ENCODE results near the gene MTERF4. TPM values are rescaled to one million over a fixed set of nuclear protein-coding genes. Genes with fewer than 3 reads are reported as not detected.

MTERF4 gene
- total and polyA plus RNA-seq, 3 experiments from 2014 or later, result 46.4 to 49.2 (median 48.0) TPM

DNA sequence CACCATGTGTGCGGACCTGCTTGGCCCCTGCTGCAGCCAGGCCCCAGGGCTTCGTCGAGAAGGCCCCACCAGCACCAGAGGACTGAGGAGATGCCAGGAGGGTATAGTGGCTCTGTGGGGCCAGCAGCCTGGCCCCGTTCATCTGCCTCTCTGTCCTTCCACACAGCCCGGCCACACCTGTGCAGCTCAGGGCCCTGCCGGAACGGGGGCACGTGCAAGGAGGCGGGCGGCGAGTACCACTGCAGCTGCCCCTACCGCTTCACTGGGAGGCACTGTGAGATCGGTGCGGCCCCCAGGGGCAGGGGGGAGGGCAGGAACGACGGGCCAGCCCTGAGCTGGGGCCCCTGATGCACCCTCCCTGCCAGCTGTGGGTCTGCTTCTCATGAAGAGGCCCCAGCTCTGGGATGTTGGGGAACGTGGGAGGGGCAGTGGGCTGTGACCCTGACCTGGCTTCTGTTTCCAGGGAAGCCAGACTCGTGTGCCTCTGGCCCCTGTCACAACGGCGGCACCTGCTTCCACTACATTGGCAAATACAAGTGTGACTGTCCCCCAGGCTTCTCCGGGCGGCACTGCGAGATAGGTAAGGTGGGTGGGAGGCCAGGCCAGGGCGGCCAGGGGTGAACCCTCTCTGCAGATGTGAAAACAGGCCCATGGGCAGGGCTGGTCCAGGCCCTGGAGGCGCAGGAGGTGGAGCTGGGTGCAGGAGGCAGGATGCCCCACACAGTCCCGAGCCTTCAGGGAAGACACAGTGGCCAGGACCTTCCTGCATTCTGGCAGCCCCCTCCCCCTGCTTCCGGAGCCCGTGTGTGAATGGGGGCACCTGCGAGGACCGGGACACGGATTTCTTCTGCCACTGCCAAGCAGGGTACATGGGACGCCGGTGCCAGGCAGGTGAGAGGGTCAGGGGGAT is 50.3 kb downstream of the MTERF4 start:
- Mint-ChIP-seq H3K9me3 (no peaks in the 10 kb centered on the region), H3K4me1 (no peaks in the 10 kb centered on the region), H3K36me3 (peaks cover 0 to 2% (median 0%) of the 10 kb centered on the region in 3 donors), H3K27me3 (no peaks in the 10 kb centered on the region), H3K27ac (no peak overlapping the region), H3K4me3 (peak overlapping the region in 1 of 7 donors; percentile 48)
- no peaks in the 10 kb centered on the region for H3K9me3 ChIP-seq (ENCODE audit: low read length)
- ChIA-PET CTCF (no interaction called here), POLR2A (no interaction called here)
- H3K27me3 ChIP-seq (ENCODE audit: insufficient read depth, low read length, poor library complexity, severe bottlenecking), result no peaks in the 10 kb centered on the region
- peak in 1 of 5 donors; percentile 45 for DNase-seq
- H3K4me1 ChIP-seq (ENCODE audit: insufficient read depth, low read length), result no peaks in the 10 kb centered on the region
- no peak overlapping the region for H3K27ac ChIP-seq (ENCODE audit: low read depth, low read length)
- H3K4me3 ChIP-seq (ENCODE audit: low read length), result no peak overlapping the region
- H3K36me3 ChIP-seq (ENCODE audit: insufficient read depth, low read length), result no peaks in the 10 kb centered on the region

DNA sequence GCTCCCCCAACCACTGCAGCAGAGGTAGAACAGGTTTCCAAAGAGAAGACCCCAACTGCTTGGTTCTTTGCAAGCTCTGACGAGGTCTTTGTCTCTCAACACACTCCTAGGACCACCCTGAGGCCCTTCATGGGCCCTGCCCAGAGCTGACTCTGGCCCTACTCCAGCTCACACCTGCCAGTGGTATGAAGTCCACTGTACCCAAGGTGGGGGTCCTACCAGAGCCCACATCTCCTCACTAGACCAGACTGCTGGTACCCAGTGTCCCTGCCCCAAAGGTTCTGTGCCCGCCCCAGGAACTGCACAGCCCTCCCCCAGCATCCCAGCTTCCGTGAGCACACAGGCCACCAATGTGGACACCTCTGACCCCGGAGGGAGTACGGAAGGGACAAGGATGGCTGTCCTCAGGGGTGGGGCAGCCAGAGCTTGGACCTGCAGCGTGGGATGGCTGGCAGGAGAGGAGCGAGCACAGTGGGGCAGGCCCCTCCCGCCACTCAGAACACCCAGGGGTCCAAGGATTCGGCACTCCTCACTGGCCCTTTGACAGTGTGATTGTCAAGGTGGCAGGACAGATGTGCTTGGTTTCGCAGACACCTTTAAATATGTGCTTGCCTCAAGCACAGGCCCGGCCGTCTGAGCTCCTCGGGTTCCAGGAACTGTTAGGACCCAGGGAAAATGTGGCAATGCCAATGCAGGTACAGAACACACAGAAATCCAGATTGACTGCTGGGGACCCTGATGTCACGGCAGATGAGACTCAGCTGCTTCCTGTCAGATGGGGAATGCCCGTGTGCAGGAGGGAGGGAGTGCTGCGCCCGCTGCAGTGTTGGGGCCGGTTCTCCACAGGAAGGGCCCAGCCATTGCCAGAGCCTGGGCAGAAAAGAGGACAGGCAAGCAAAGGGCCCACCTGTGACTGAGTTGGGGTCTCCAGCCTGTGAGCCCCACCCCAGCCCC is 51.2 kb downstream of the MTERF4 start:
- H3K36me3 ChIP-seq (ENCODE audit: insufficient read depth, low read length), result no peaks in the 10 kb centered on the region
- CTCF ChIA-PET, result no interaction called here

DNA sequence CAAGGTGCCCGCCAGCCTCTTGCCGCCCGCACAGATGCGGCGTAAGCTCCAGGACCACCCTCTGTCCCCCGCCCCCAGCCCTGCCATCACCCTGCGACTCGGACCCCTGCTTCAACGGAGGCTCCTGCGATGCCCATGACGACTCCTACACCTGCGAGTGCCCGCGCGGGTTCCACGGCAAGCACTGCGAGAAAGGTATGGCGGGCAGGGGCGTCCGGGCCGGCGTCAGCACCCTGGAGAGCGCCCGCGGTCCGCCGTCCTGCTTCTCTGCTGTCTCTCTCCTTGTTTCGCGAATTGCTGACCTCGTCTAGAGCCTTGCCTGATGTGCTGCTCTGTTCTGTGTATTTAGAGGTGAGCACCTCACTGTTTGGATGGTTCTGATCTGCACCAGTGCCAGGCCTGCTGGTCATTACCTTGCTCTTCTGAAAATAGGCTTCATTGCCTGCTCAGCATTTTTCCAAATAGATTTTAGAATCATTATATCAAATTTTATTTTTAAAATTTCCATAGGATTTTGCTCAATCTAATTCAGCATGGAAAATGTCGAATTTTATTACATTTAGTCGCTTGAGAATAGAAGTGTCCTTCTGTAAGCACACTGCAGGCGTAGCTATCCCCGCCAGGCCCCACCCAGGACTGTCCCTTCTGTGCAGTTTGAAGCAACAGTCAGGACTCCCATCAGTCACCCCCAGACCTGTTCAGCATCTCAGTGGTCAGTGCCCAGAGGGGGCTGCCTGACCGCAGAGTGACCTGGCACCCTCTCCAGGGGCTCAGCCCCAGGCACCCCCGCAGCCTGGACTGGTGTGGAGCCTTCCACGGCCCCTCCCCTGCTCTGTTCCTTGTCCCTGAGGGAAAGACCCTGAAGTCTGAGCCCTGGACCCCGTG is 52.1 kb downstream of the MTERF4 start:
- DNase-seq, result peak in 1 of 5 donors; percentile 41
- POLR2A ChIA-PET, result no interaction called here
- CTCF ChIA-PET, result no interaction called here
- H3K27ac Mint-ChIP-seq, result no peak overlapping the region
- Histone ChIP-seq H3K27me3 (ENCODE audit: insufficient read depth, low read length, poor library complexity, severe bottlenecking) (no peaks in the 10 kb centered on the region), H3K27ac (ENCODE audit: low read depth, low read length) (no peak overlapping the region), H3K4me1 (ENCODE audit: insufficient read depth, low read length) (no peaks in the 10 kb centered on the region), H3K9me3 (ENCODE audit: low read length) (no peaks in the 10 kb centered on the region), H3K4me3 (ENCODE audit: low read length) (no peak overlapping the region), H3K36me3 (ENCODE audit: insufficient read depth, low read length) (no peaks in the 10 kb centered on the region)
- peaks cover 0 to 2% (median under 1%) of the 10 kb centered on the region in 3 donors for H3K36me3 Mint-ChIP-seq
- no peaks in the 10 kb centered on the region for H3K27me3 Mint-ChIP-seq
- no peak overlapping the region for H3K4me3 Mint-ChIP-seq
- H3K4me1 Mint-ChIP-seq, result no peaks in the 10 kb centered on the region
- H3K9me3 Mint-ChIP-seq, result peaks cover 0 to 11% (median 2%) of the 10 kb centered on the region in 5 donors

More for the DNA sequence above, 51.2 kb downstream of the MTERF4 start:
- Mint-ChIP-seq H3K27ac (peak overlapping the region in 1 of 8 donors; percentile 32), H3K9me3 (peaks cover 0 to 2% (median 0%) of the 10 kb centered on the region in 5 donors), H3K27me3 (no peaks in the 10 kb centered on the region), H3K4me1 (no peaks in the 10 kb centered on the region), H3K36me3 (peaks cover 0 to 2% (median 0%) of the 10 kb centered on the region in 3 donors), H3K4me3 (no peak overlapping the region)
- Histone ChIP-seq H3K27me3 (ENCODE audit: insufficient read depth, low read length, poor library complexity, severe bottlenecking) (no peaks in the 10 kb centered on the region), H3K4me1 (ENCODE audit: insufficient read depth, low read length) (no peaks in the 10 kb centered on the region), H3K27ac (ENCODE audit: low read depth, low read length) (no peak overlapping the region), H3K4me3 (ENCODE audit: low read length) (no peak overlapping the region), H3K9me3 (ENCODE audit: low read length) (no peaks in the 10 kb centered on the region)
- POLR2A ChIA-PET, result no interaction called here
- DNase-seq, result no peak

DNA sequence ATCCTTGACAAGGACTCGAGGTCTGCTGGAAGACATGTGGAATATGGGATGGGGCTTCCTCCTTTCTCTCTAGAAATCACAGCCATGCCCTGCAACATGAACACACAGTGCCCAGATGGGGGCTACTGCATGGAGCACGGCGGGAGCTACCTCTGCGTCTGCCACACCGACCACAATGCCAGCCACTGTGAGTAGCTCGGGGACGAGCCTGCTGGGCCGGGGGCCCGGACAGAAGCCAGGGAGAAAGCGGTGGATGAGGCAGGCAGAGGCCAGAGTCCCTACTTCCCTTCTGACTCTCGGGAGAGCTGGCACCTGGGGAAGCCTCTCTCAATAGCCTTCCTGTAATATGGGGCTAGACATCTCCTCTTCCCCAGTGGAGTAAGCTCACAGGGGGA is 53.1 kb downstream of the MTERF4 start:
- ChIA-PET POLR2A (no interaction called here), CTCF (no interaction called here)
- H3K4me1 Mint-ChIP-seq, result no peaks in the 10 kb centered on the region

DNA sequence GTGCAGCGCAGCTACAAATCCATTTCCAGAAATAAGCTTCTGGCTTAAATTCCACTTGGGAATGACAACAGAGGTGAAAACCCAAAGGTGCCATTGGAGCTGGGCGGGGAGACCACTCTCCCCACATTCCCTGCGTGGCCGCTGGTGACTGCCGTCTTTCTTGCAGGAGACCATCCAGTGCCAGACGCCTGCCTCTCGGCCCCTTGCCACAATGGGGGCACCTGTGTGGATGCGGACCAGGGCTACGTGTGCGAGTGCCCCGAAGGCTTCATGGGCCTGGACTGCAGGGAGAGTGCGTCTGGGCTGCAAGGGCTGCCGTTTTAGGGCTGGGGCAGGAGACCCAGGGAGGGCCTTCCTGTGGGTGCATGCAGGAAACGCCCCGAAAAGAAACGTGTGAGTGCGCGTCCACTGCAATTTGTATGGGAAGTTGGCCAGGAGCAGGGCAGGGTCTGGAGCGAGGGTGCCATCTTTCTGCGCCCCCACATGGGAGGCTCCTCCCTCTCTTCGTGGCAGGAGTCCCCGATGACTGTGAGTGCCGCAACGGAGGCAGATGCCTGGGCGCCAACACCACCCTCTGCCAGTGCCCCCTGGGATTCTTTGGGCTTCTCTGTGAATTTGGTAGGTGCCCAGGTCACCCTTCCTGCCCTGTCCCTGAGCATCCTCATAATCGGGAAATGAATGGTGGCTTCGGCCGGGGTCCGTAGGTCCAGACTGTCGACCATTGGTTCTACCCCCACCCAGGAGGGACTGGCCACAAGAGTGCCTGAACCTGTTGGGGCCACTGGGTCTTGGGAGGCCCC is 53.7 kb downstream of the MTERF4 start:
- H3K27me3 Mint-ChIP-seq, result no peaks in the 10 kb centered on the region
- H3K9me3 Mint-ChIP-seq, result peaks cover 0 to 13% (median 2%) of the 10 kb centered on the region in 5 donors
- H3K27ac ChIP-seq (ENCODE audit: low read depth, low read length), result no peak overlapping the region

More for the DNA sequence above, 53.1 kb downstream of the MTERF4 start:
- Histone ChIP-seq H3K27me3 (ENCODE audit: insufficient read depth, low read length, poor library complexity, severe bottlenecking) (no peaks in the 10 kb centered on the region), H3K36me3 (ENCODE audit: insufficient read depth, low read length) (no peaks in the 10 kb centered on the region), H3K9me3 (ENCODE audit: low read length) (no peaks in the 10 kb centered on the region), H3K4me1 (ENCODE audit: insufficient read depth, low read length) (no peaks in the 10 kb centered on the region), H3K27ac (ENCODE audit: low read depth, low read length) (no peak overlapping the region), H3K4me3 (ENCODE audit: low read length) (no peak overlapping the region)
- H3K4me3 Mint-ChIP-seq, result no peak overlapping the region
- no peak overlapping the region for H3K27ac Mint-ChIP-seq
- no peaks in the 10 kb centered on the region for H3K27me3 Mint-ChIP-seq
- H3K9me3 Mint-ChIP-seq, result peaks cover 0 to 13% (median 2%) of the 10 kb centered on the region in 5 donors
- no peak for DNase-seq
- peaks cover 2% of the 10 kb centered on the region in 3 donors for H3K36me3 Mint-ChIP-seq

DNA sequence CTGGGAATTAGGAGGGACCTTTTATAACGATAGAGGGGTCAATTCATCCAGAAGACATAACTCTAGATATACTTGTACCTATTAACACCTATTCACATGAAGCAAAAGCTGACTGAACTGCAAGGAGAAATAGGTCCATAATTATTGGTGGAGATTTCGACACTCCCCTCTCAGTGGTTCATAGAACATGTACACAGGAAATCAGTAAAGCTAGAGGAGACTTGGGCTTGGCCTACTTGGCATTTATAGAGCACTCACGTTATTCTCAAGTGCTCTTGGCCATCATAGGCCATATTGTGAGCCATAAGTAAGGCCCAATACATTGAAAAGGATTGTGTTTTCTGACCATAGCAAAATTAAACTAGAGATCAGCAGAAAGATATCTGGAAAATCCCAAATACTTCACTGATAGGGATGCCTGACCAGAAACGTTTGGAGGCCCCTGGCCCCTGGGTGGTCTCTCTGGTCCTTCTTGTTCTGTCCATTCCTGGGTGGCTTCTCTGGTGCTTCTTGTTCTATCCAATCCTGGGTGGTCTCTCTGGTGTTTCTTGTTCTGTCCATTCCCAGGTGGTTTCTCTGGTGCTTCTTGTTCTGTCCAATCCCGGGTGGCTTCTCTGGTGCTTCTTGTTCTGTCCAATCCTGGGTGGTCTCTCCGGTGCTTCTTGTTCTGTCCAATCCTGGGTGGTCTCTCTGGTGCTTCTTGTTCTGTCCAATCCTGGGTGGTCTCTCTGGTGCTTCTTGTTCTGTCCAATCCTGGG is 54.7 kb downstream of the MTERF4 start:
- Mint-ChIP-seq H3K27ac (no peak overlapping the region), H3K36me3 (peaks cover 2 to 5% (median 4%) of the 10 kb centered on the region in 3 donors), H3K27me3 (no peaks in the 10 kb centered on the region), H3K4me3 (no peak overlapping the region), H3K9me3 (peaks cover 0 to 13% (median 2%) of the 10 kb centered on the region in 5 donors), H3K4me1 (no peaks in the 10 kb centered on the region)
- ChIA-PET CTCF (no interaction called here), POLR2A (no interaction called here)
- no peaks in the 10 kb centered on the region for H3K9me3 ChIP-seq (ENCODE audit: low read length)
- H3K36me3 ChIP-seq (ENCODE audit: insufficient read depth, low read length), result no peaks in the 10 kb centered on the region
- no peak overlapping the region for H3K27ac ChIP-seq (ENCODE audit: low read depth, low read length)
- no peaks in the 10 kb centered on the region for H3K4me1 ChIP-seq (ENCODE audit: insufficient read depth, low read length)
- no peaks in the 10 kb centered on the region for H3K27me3 ChIP-seq (ENCODE audit: insufficient read depth, low read length, poor library complexity, severe bottlenecking)
- no peak for DNase-seq
- H3K4me3 ChIP-seq (ENCODE audit: low read length), result no peak overlapping the region

More for the DNA sequence above, 53.7 kb downstream of the MTERF4 start:
- DNase-seq, result no peak
- Histone ChIP-seq H3K4me3 (ENCODE audit: low read length) (no peak overlapping the region), H3K4me1 (ENCODE audit: insufficient read depth, low read length) (no peaks in the 10 kb centered on the region), H3K27me3 (ENCODE audit: insufficient read depth, low read length, poor library complexity, severe bottlenecking) (no peaks in the 10 kb centered on the region), H3K9me3 (ENCODE audit: low read length) (no peaks in the 10 kb centered on the region), H3K36me3 (ENCODE audit: insufficient read depth, low read length) (no peaks in the 10 kb centered on the region)
- Mint-ChIP-seq H3K27ac (no peak overlapping the region), H3K36me3 (peaks cover 2 to 4% (median 2%) of the 10 kb centered on the region in 3 donors), H3K4me3 (no peak overlapping the region), H3K4me1 (no peaks in the 10 kb centered on the region)
- POLR2A ChIA-PET, result no interaction called here
- CTCF ChIA-PET, result no interaction called here

Measured in CD8-positive, alpha-beta memory T cell (primary cell).